Measurements from ENCODE around the gene NBEA.
"Not testable (repeated sequence)": the region's sequence is repeated elsewhere in the genome, so short reads cannot be mapped to it uniquely, and the experiment has no call there.

NBEA gene

DNA sequence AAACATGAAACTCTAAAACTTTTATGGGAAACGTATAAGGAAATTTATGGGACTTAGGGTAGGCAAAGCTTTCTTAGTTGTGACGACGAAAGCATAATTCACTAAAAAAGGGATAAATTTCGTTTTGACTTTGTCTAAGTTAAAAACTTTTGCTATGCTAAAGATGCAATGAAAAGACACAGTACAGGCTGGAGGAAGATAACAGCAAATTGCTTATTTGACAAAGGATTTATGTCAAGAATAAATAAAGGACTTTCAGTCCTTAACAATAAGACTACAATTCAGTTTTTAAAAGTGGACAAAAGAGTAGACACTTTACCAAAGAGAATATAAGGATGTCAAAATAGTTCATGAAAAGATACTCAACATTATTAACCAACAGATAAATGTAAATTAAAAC lies 150.2 kb downstream of the NBEA start:
- no peak for DNase-seq (ENCODE audit: low spot score)

DNA sequence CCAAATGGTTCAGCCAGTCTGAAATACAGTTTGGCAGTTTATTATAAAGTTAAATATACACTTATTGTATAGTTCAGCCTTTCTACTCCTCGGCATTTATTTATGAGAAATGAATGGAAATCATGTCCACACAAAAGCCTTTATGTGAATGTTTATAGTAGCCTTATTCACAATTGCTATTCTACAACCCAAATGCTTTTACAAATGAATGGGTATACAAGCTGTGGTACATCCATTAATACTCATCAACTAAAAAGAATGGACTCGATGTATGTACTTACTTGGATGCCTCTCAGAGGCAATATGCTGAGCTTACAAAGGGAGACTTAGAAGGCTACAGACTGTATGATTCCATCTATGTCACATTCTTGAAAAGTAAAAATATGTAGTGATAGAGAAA lies 150.7 kb downstream of the NBEA start:
- no peak for DNase-seq (ENCODE audit: low spot score)

DNA sequence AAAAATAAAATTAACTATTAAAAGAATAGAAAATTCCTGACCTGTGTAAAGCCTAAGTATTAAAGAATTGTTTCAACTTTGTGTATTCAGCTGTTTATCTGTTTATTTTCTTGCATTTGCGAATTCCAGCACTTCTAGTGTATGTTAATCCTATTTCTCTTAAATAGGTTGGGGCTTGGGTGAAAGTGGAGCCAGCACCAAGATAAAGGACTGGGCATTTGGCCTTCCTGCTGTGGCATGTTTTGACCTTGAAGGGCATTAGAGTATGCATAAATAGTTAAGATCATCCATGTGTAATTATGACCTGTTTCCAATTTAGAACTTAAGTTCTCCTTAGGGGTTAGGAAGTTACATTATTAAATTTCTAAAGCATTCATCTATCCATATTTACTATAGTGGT lies 151.3 kb downstream of the NBEA start:
- no peak for DNase-seq (ENCODE audit: low spot score)

DNA sequence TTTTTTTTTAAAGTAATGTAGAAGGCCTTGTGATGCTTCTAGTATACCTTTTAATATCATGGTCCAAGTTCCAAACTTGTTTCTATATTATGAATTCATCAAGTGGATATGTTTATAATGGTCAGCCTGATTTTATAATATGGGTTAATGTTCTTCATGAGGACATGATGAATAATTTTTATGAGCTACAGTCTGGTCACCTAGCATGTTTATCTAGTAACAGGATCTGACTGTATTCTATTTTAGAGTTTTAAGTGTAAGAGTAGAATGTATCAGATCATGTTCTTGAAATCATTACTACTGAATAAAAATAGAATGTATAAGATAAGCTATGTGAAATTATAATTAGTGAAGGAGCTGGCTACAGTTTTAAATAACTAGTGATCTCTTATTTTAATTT lies 164.7 kb downstream of the NBEA start:
- not testable (repeated sequence) for DNase-seq (ENCODE audit: low spot score)

DNA sequence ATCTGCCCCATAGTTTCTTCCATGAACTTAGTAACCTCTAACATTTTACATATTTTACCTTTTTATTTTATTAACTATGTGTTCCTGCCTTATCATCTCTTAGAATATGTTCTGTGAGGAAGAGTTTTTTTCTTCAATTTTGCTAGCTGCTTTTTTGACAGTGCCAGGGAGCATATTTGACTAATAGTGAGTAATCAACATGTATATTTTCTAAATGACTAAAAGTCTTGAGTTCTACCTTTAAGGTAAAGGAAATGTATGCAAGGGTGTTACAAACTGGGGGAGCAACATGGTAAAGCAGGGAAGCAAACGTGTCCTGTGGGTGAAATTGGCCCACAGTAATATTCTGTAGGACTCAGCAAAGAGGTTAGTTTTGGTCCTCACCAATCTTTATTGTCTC lies 165.5 kb downstream of the NBEA start:
- DNase-seq (ENCODE audit: low spot score), result no peak

DNA sequence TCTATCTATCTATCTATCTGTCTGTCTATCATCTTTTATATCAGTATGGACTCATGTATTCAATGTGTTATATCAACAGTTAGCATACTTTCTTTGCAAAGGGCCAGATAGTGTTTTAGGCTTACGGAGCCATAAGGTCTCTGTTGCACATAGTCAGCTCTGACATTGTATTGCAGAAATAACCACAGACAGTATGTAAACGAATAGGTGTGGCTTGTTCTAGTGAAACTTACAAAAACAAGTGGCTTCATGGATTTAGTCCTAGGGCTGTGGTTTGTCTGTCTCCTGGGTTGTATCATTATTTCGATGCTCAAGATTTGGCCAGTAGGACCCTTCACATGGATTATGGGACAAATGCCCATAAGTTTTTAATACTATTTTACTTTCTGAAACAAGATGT lies 171.5 kb downstream of the NBEA start:
- not testable (repeated sequence) for DNase-seq (ENCODE audit: low spot score)

DNA sequence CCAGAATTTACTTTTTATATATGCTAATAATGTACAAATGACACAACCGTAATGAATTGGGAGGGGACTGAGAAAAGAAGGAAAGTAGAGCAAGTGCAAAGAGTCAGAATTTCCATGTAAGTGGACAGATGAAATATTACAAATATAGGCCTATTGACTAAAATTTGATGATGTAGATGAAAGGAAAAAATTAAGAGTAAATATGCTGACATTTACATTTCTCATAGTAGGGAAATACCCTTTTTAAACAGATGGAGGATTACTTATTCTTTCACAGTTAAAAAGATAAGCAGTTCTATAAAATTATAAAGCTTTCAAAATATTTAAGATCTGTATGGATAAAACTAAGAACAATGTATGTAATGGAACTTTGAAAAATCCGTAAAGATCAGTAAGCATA lies 185.4 kb downstream of the NBEA start:
- DNase-seq (ENCODE audit: low spot score), result no peak

DNA sequence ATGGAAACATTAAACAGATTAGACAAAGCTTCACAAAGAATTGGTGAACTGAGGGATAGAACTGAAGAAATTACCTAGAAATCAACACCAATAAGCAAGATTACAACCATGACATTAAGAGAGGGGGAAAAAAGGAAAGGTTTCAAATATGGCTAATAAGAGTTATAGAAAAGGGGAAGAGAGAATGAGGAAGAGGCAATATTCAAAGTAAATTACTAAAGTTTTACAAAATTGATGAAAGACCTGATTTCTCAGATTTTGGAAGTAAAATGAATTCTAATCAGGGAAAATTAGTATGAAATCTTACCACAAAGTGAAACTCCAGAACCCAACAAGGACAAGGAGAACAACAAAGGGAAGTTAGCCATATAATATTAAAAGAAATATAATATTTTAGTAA lies 187.4 kb downstream of the NBEA start:
- no peak for DNase-seq (ENCODE audit: low spot score)

DNA sequence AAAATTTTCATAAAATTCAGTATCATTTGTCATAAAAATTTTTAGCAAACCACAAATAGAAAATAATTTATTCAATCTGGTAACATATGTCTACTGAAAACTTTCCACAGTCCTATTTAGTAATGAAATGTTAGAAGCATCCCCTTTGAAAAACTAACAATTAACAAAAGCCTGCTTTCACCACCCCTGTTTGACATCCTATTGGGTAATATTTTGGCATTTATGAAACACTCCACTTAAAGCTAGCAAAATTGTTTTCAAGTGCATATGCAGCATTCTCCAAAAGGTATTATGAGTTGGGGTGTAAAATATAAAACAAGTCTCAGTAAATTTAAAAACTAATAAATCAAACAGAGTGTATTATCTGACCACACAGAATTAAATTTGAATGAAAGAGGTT lies 189.4 kb downstream of the NBEA start:
- no peak for DNase-seq (ENCODE audit: low spot score)

DNA sequence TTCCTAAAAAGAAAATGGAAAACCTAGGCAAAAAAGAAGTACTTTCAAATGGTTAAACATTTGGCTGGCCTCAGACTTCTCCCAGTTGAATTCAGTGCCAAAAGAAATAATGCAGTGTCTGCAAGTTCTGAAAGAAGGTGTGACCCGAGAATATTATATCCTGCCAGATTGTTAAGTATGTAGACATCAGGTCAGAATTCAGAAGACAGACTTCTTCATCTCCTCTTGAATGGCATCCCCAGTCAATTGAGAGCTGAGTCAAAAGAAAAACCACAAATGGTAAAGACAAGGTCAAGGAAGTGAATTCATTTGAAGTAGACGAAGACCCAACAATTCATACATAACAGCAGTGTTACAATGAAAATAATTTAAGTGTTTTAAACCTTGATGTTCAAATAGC lies 194.5 kb downstream of the NBEA start:
- no peak for DNase-seq (ENCODE audit: low spot score)

DNA sequence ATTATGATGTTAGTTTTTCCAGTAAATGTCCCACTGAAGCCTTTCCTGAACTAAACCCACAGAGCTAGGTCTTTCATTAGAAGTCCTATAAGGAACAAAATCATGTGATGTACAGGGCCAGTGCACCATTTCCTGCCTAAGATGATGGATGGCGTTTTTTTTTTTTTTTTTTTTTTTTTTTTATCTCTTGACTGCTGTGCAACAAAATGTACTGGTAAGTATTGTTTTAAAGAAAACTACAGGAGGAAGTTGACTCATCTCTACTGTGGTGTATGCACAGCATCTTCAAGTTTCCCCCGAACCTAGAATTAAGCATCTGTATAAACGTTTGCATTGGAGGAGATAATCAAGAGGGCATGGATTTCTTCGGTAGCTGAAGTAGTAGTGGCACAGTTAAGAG lies 197.5 kb downstream of the NBEA start:
- no peak for DNase-seq (ENCODE audit: low spot score)

DNA sequence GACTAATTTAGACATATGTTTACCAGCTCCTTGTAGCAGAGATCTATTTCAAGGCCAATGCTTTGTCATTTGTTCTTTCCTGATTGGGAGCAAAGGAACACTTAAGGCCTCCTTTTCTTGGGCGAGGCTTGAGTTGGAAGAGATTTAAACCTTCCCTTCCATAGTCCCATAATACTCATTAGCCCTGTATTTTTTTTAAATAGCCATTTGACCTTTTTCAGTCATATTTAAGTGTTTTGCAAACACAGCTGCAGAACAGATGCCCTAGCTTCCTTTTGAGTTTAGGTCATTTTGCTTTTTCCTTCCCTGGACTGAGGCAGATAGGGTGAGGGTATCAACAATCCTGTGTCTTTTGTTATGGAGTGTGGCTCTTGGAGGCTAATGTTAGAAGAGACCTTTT lies 198.3 kb downstream of the NBEA start:
- DNase-seq (ENCODE audit: low spot score), result no peak

DNA sequence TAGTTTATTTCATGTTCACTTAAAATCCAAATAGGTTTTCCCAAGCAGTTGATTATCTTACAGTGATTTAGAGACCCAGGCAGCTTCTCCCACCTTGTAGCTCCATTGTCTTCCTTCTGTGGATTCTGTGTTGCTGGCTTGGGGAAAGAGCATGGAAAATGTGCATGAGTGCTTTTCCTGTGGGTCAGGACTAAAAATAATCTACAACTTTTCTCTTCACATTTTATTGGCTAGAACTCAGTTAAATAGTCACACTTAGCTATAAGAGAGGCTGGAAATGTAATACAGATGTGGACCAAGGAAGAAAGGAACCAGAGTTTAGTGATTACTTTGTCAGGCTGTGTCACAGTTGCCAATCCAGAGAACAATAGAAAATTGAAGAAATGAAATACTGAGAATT lies 198.8 kb downstream of the NBEA start:
- no peak for DNase-seq (ENCODE audit: low spot score)

DNA sequence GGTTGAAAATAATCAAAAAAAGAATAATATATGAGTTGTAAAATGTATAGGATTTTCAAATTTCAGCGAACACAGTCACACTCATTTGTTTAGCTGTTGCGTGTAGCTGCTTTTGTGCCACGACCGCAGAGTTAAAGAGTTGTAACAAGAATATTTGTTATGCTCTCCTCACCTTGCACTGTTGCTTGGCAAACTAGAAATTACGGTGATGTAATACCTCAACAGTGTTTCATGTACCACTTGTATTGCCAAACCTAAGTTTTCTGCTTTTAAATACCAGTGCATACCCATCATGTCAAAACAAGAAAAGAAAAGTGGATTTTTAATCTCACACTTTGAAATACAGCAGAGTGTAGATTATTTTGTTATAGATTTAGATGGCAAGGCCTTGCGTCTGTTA lies 201.1 kb downstream of the NBEA start:
- no peak for DNase-seq (ENCODE audit: low spot score)

DNA sequence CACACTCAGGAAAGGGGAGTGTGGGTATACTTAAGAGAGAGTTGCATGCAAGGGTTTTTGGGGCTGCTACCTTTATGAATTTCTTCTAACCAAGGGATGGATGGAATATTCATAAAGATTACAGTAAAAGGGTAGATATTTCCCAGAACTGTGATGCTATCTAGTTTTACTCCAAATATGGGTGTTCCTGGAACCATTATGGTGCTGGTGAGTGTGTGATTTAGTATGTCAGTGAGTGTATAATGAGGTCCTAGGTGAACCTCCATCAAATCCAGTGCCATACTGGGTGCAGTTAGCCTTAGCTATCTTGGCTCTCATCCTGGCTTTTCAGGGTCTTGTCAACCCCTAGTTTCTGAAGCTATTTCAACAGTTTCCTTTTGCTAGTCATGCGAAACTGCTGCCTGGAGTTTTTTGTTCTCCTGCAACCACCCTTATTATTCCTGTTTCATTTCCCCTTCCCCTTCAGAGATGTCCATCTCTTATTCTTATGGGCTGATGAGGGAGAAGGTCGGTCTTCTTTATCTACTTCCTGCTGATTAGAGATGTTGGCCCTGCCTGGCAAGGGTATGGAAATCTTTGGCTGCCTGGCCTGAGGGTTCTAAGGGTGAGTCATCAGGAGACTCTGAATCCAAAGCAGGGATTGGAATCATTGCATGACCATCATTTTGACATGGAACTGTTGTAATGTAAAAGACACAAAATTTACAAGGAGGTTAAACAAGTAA lies 202.3 kb downstream of the NBEA start:
- DNase-seq (ENCODE audit: low spot score), result no peak

DNA sequence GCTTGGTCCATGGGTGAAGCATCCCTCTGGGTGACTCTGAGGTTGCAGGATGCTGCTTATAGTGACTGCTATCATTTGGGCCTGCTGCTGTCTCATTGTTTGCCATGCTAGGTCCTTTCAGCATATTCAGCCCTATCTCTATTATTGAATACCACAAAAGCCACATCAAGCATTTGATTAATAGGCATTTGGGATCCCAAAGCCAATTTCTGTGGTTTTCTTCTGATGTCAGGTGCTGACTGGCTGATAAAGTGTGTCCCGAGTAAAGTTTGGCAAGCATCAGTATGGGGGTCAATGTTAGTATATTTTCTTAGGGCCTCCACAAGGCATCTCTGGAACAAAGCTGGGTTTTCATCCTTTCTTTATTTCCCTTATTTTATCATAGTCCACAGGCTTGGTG lies 204.6 kb downstream of the NBEA start:
- DNase-seq (ENCODE audit: low spot score), result no peak

DNA sequence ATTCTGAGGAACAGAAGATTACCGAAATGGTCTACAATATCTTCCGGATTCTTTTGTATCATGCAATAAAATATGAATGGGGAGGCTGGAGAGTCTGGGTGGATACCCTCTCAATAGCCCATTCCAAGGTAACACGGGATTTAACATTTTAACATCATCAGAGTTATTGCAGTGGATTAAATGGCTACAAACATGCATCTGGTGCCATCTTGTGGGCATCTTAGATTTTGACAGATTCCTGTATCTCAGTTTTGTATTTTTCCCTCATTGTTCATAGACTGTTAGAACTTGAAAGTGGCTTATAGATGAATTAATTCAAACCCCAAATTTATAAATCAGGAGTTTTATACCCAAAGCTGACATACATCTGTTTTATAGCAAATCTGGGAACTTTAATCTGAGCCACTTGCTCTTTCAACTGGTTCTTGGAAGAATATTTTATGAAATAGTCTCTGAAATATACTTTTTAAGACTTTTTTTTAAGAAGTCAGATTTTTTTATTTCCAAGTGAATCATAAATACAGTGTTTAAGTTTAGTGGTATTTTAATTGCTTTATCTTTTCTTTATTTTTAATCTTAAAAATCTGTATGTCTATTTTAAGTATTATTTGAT lies 215.2 kb downstream of the NBEA start:
- DNase-seq (ENCODE audit: low spot score), result peak; percentile 3

DNA sequence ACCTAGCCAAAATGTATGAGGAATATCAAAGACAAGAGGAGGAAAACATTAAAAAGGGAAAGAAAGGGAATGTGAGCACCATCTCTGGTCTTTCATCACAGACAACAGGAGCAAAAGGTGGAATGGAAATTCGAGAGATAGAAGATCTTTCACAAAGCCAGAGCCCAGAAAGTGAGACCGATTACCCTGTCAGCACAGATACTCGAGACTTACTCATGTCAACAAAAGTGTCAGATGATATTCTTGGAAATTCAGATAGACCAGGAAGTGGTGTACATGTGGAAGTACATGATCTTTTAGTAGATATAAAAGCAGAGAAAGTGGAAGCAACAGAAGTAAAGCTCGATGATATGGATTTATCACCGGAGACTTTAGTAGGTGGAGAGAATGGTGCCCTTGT lies 217.0 kb downstream of the NBEA start:
- no peak for DNase-seq (ENCODE audit: low spot score)

DNA sequence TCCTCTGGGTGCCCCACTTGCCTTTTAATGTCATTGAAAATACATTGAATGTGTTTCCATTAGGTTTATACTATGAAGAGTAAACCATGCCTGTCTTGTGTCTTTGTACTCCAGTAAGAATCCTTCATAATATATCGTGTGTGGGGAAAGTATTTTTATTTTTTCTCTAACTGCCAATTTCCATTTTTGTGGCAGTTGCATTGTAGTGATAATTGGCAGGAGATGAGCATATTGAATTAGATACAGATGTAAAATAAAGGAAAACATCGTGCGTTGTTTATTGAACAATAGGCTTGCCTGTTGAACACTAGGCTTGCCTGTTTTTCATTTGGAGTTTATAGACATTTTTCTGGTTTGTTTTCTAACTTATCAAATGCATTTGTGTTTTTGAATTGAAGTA lies 218.8 kb downstream of the NBEA start:
- DNase-seq (ENCODE audit: low spot score), result no peak

DNA sequence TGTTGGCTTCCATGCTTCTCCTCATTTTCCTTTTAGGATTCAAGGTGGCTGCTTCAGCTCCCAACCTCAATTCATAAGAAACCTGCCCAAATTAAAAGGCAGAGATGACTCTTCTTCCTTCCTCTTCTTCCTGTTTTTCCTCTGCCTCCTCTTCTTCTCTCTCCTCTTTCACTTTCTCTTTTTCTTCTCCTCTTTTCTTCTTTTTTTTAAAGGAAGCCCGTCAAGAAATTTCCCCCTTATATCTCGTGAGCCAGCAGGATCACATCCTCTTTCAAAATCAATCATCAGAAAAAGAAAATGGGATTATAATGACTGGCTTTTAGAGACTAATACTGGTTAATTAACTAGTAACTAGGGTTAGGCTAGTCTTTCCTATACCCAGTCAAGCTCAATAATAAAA lies 220.3 kb downstream of the NBEA start:
- no peak for DNase-seq (ENCODE audit: low spot score)

DNA sequence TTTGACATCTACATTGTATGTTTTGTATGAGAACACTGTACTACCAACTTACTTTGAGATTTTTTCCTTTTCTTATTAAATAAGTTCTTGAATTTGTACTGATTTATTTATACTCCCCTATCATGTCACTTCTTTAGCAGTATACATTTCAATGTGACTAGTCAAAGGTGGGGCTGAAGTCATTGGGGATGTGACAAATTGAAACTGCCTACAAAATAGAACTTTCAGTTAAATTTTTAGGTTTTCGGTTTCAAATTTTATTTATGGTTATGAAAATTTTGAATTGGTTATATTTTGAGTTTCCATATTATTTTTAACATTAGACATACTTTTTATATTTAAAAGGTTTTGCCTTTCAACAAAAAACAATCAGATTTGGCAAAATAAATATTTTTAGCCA lies 221.6 kb downstream of the NBEA start:
- DNase-seq (ENCODE audit: low spot score), result no peak

DNA sequence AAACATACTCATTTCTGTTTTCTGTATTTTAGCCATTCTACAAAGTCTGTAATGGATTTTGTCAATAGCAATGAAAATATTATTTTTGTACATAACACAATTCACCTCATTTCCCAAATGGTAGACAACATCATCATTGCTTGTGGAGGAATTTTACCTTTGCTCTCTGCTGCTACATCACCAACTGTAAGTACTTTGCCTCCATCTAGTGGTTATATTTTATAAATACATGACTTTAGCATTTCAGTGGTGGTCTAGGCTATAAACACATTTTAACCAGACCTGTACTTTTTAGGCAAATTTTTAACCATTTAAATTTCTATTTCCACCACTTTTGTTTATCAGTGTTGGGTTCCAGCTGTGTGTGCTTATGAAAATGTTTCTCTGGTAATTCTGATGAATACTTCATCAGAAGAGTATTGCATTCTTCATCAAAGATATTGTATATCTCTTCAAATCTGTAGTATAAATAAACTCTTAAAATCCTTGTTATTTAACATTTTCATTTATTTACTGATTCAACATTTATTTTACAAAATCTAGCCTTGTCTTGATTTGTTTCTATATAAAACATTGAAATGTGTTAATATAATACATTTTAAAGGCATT lies 222.4 kb downstream of the NBEA start:
- DNase-seq (ENCODE audit: low spot score), result peak; percentile 9

DNA sequence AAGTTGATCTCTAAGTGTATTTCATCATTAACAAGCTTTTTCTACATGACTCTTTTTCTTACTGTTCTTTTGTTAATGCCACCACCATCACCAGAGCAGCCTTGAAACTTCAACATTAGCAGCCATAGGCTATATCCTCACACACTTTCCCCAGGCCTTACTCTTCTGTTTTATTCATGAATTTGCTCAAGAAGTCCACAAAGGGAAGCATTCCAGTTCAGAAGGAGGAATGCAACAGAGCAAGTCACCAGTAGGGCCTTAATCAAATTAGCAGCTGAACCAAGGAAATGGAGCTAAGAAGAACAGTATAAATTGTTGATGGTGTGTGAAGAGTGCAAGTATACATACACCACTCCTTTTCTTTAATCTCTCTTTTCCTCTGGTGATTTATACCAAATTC lies 223.1 kb downstream of the NBEA start:
- DNase-seq (ENCODE audit: low spot score), result no peak

DNA sequence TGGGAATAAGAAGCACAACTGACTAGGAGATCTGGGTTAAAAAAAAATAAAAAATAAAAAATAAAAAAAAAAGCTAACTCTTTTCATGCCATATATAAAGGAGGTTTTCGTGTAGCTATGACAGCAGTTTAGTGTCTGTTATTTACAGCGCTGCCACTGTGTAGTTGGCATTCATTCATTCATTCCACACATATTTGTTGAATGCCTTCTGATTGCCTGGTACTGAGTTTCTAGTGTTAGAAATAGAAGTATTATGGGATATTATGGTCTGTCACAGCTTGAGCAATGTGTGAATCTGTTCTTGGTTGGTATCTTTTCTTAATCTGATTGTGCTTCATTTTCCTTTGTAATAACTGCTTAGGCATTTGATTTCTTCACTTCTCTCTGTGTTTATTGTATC lies 237.4 kb downstream of the NBEA start:
- no peak for DNase-seq (ENCODE audit: low spot score)
